Thymus (tissue), 11 donors: ENCODE results near the gene PRKN. TPM values are rescaled to one million over a fixed set of nuclear protein-coding genes. Genes with fewer than 3 reads are reported as not detected.

ENCODE experiments used
- DNase-seq, 9 donors: peaks; one replicate each; pipeline ENCODE4 v3.0.0-alpha.2; 2013; ENCODE audit warnings: low spot score in 9 of 9, low read depth in 6 of 9, missing footprints in 1 of 9
- H3K27ac ChIP-seq, 2 donors: one replicate each; pipeline ENCODE4 v1.5.1; 2013; ENCODE audit warnings: control low read depth in 1 of 2, low read depth in 1 of 2, low read length in 1 of 2, mild to moderate bottlenecking in 1 of 2, moderate library complexity in 1 of 2
- H3K27me3 ChIP-seq, 2 donors: one replicate each; pipeline ENCODE4 v1.5.1; 2013; ENCODE audit warnings: low read length in 1 of 2; ENCODE audit not compliant: control insufficient read depth in 2 of 2, insufficient read depth in 1 of 2
- H3K36me3 ChIP-seq, 2 donors: one replicate each; pipeline ENCODE4 v1.5.1; 2013; ENCODE audit warnings: low read length in 1 of 2, mild to moderate bottlenecking in 1 of 2, moderate library complexity in 1 of 2; ENCODE audit not compliant: control insufficient read depth in 2 of 2, insufficient read depth in 2 of 2
- H3K4me1 ChIP-seq, 2 donors: one replicate each; pipeline ENCODE4 v1.5.1; 2013; ENCODE audit warnings: low read length in 2 of 2; ENCODE audit not compliant: control insufficient read depth in 2 of 2, insufficient read depth in 2 of 2
- H3K4me3 ChIP-seq, 2 donors: one replicate each; pipeline ENCODE4 v1.5.1; 2013; ENCODE audit warnings: low read length in 2 of 2, control low read depth in 1 of 2, mild to moderate bottlenecking in 1 of 2
- H3K9me3 ChIP-seq, 2 donors: one replicate each; pipeline ENCODE4 v1.5.1; 2013; ENCODE audit warnings: low read length in 1 of 2, mild to moderate bottlenecking in 1 of 2; ENCODE audit not compliant: control insufficient read depth in 2 of 2, insufficient read depth in 1 of 2
- WGBS: extraction: QIAGEN DNeasy Blood & Tissue Kit; methylation state at CpG from one replicate; pipeline ENCODE4 v1.1.7; 2013; 5-methylcytosine and 5-hydroxymethylcytosine counted together
- polyA plus RNA-seq: library from polyadenylated mRNA; stranded (reverse); fragments of 200-250 nt; gene quantifications from one replicate; pipeline ENCODE4 v1.2.3, GENCODE V29; 2013
- total RNA-seq: library from RNA; stranded (reverse); fragments of 120-200 nt; gene quantifications from one replicate; pipeline ENCODE4 v1.2.4, GENCODE V29; 2013
- donor health status: healthy.

PRKN gene
- total and polyA plus RNA-seq, 2 donors: 0.48 to 0.71 TPM

GRCh38 chr6:162639951-162640350, 87.6 kb downstream of the PRKN start:
- DNase-seq: no peak
- H3K36me3 ChIP-seq: no peaks in the 10 kb centered on the region
- 86% methylated on average over 2 of the region's 2 CpGs for WGBS

GRCh38 chr6:162638931-162639574, 88.5 kb downstream of the PRKN start:
- Histone ChIP-seq H3K9me3 (no peaks in the 10 kb centered on the region), H3K27me3 (no peaks in the 10 kb centered on the region), H3K27ac (no peak overlapping the region), H3K4me1 (no peaks in the 10 kb centered on the region), H3K4me3 (no peak overlapping the region), H3K36me3 (no peaks in the 10 kb centered on the region)
- WGBS: 78% methylated on average over 7 of the region's 7 CpGs
- no peak for DNase-seq

More at GRCh38 chr6:162639951-162640350, 87.6 kb downstream of the PRKN start:
- H3K4me1 ChIP-seq: no peaks in the 10 kb centered on the region
- H3K4me3 ChIP-seq: no peak overlapping the region
- no peak overlapping the region for H3K27ac ChIP-seq
- H3K9me3 ChIP-seq: no peaks in the 10 kb centered on the region
- no peaks in the 10 kb centered on the region for H3K27me3 ChIP-seq

GRCh38 chr6:162637317-162637716, 90.2 kb downstream of the PRKN start:
- DNase-seq: no peak
- no peaks in the 10 kb centered on the region for H3K27me3 ChIP-seq
- H3K9me3 ChIP-seq: no peaks in the 10 kb centered on the region
- WGBS: 96% methylated on average over 2 of the region's 2 CpGs
- H3K36me3 ChIP-seq: no peaks in the 10 kb centered on the region
- no peak overlapping the region for H3K27ac ChIP-seq
- H3K4me3 ChIP-seq: no peak overlapping the region
- no peaks in the 10 kb centered on the region for H3K4me1 ChIP-seq

GRCh38 chr6:162636167-162636566, 91.4 kb downstream of the PRKN start:
- Histone ChIP-seq H3K4me1 (no peaks in the 10 kb centered on the region), H3K9me3 (no peaks in the 10 kb centered on the region), H3K27ac (no peak overlapping the region), H3K4me3 (no peak overlapping the region), H3K36me3 (no peaks in the 10 kb centered on the region), H3K27me3 (no peaks in the 10 kb centered on the region)
- DNase-seq: no peak

GRCh38 chr6:162631546-162631945, 96.0 kb downstream of the PRKN start:
- Histone ChIP-seq H3K9me3 (no peaks in the 10 kb centered on the region), H3K27ac (no peak overlapping the region), H3K4me1 (no peaks in the 10 kb centered on the region), H3K36me3 (no peaks in the 10 kb centered on the region), H3K4me3 (no peak overlapping the region), H3K27me3 (no peaks in the 10 kb centered on the region)
- no peak for DNase-seq

- H3K4me3 ChIP-seq: no peak overlapping the region
- H3K9me3 ChIP-seq: no peaks in the 10 kb centered on the region
- 97% methylated on average over 5 of the region's 5 CpGs for WGBS
- H3K36me3 ChIP-seq: no peaks in the 10 kb centered on the region
- no peaks in the 10 kb centered on the region for H3K27me3 ChIP-seq
- H3K27ac ChIP-seq: no peak overlapping the region
- DNase-seq: no peak
- H3K4me1 ChIP-seq: no peaks in the 10 kb centered on the region
Observed at GRCh38 chr6:162630069-162630468, 97.5 kb downstream of the PRKN start.

GRCh38 chr6:162627825-162628224, 99.7 kb downstream of the PRKN start:
- Histone ChIP-seq H3K36me3 (no peaks in the 10 kb centered on the region), H3K4me1 (no peaks in the 10 kb centered on the region), H3K27ac (no peak overlapping the region), H3K27me3 (no peaks in the 10 kb centered on the region), H3K9me3 (no peaks in the 10 kb centered on the region), H3K4me3 (no peak overlapping the region)
- 89% methylated on average over 5 of the region's 5 CpGs for WGBS
- DNase-seq: no peak

DNA sequence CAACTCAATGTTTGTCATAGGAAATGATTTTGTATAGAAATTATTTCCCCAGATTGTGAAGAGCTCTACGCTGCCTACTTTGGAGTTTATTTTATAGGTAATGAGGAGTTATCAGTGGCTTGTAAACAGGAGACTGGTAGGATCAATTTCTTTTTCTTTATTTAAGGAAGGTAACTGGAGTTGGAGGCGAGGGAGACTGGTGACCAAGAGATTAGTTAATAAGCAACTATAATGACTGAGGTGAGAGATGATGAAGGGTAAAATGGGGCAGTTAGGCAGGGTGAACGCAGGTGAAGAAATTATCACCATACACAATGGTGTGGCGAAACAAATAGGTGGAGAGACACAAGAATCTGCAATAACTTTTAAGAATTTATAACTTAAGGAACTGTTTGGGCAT, 100.2 kb downstream of the PRKN start:
- no peaks in the 10 kb centered on the region for H3K4me1 ChIP-seq
- no peaks in the 10 kb centered on the region for H3K27me3 ChIP-seq
- DNase-seq: no peak
- H3K9me3 ChIP-seq: no peaks in the 10 kb centered on the region
- no peaks in the 10 kb centered on the region for H3K36me3 ChIP-seq
- WGBS: 69% methylated on average over 4 of the region's 4 CpGs
- no peak overlapping the region for H3K27ac ChIP-seq
- H3K4me3 ChIP-seq: no peak overlapping the region

DNA sequence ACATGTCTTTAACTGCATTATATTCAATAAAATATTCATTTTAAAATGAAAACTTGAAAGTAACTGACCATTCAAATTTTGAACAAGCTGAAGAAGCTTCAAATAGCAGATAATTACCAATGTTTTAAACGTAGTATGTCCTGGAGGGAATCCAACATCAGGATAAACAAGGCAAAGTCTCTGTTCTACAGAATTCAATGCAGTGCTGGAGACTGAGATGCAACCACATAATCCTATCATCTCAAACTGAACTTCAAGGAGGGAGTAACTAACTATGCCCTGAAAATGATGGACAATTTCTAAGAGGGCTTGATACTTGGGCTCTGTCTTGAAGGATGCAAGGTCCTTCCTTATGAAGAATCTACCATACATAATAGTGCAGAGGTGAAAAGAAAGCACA, 100.7 kb downstream of the PRKN start:
- no peaks in the 10 kb centered on the region for H3K4me1 ChIP-seq
- H3K36me3 ChIP-seq: no peaks in the 10 kb centered on the region
- WGBS: 83% methylated on average over 1 of the region's 1 CpG
- H3K27ac ChIP-seq: no peak overlapping the region
- H3K4me3 ChIP-seq: no peak overlapping the region
- H3K27me3 ChIP-seq: no peaks in the 10 kb centered on the region
- H3K9me3 ChIP-seq: no peaks in the 10 kb centered on the region
- no peak for DNase-seq
